ENCODE results near the gene TYRP1.

DNA sequence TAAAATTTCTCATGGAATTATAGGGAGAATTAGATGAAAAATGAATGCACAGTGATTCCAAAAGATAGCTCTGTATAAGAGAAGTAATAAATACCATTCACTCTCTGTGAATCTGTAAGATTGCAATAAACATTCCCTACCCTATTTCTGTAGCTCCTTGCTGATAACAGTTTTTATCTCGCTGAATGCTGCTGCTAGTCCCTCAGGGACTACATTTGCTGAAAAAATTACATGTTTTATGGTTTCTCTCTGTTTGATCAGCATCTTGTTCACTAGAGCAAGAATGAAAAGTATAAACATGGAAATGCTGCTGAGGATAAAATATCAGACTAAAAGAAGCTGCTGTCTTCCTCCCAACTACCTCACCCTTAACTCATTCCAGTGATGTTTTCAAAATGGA lies 44.3 kb upstream of the TYRP1 start:
- TF ChIP-seq POLR2AphosphoS5 (IDR thresholded peaks at IDR 0.05) (no peak), POLR2A (IDR thresholded peaks at IDR 0.05) (no peak), EP300 (IDR thresholded peaks at IDR 0.05) (no peak)
- TF ChIP-seq, protein P1, sequence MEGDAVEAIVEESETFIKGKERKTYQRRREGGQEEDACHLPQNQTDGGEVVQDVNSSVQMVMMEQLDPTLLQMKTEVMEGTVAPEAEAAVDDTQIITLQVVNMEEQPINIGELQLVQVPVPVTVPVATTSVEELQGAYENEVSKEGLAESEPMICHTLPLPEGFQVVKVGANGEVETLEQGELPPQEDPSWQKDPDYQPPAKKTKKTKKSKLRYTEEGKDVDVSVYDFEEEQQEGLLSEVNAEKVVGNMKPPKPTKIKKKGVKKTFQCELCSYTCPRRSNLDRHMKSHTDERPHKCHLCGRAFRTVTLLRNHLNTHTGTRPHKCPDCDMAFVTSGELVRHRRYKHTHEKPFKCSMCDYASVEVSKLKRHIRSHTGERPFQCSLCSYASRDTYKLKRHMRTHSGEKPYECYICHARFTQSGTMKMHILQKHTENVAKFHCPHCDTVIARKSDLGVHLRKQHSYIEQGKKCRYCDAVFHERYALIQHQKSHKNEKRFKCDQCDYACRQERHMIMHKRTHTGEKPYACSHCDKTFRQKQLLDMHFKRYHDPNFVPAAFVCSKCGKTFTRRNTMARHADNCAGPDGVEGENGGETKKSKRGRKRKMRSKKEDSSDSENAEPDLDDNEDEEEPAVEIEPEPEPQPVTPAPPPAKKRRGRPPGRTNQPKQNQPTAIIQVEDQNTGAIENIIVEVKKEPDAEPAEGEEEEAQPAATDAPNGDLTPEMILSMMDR (IDR thresholded peaks at IDR 0.05), result no peak

All from suprapubic skin (tissue), 4 donors.